Measurements from ENCODE around the gene SCARF2. TPM values are rescaled to one million over a fixed set of nuclear protein-coding genes. Genes with fewer than 3 reads are reported as not detected.

The SCARF2 gene
- total and polyA plus RNA-seq, 2 donors (not counting 1 experiment from before 2014, with no cell fraction given): 0.86 to 1.3 TPM

- DNase-seq: no peak
- Mint-ChIP-seq H3K4me1 (peaks cover 17% of the 10 kb centered on the region), H3K4me3 (no peak overlapping the region), H3K27me3 (peaks cover 12% of the 10 kb centered on the region), H3K9me3 (ENCODE audit: insufficient read depth) (no peaks in the 10 kb centered on the region), H3K27ac (no peak overlapping the region)
- 89% methylated on average over 12 of the region's 13 CpGs for WGBS (ENCODE audit: insufficient coverage)
- no peak overlapping the region for H3K4me3 ChIP-seq (ENCODE audit: control extremely low read depth in 1 of 5, extremely low read depth in 1 of 5, insufficient read depth in 1 of 5, low read depth in 2 of 5, low read length in 4 of 5)
- ATAC-seq (ENCODE audit: low read depth): no peak
- TF ChIP-seq EZH2 (IDR thresholded peaks at IDR 0.05; ENCODE audit: borderline replicate concordance, insufficient read depth, low read depth, low read length, poor library complexity, severe bottlenecking): no peak
- TF ChIP-seq CTCF (IDR thresholded peaks at IDR 0.05): no peak
- peaks cover 0 to 17% (median 0%) of the 10 kb centered on the region in 3 donors for H3K9me3 ChIP-seq (ENCODE audit: control extremely low read depth in 1 of 3, control insufficient read depth in 2 of 3, insufficient read depth in 1 of 3, low read length in 2 of 3)
- intact Hi-C loops (cut with micrococcal nuclease): no loop called here
- POLR2A ChIA-PET: interaction anchor here (1.6 kb wide), 1 partner anchor 23 kb away, joined by 6 read pairs; no protein-coding TSS in a partner anchor
- no peak overlapping the region for H2AFZ ChIP-seq (ENCODE audit: insufficient read depth, low read depth, low read length, poor library complexity, severe bottlenecking)
- H3K9ac ChIP-seq (ENCODE audit: low read length): no peak overlapping the region
- peaks cover under 1 to 25% of the 10 kb centered on the region in 2 experiments for H3K36me3 ChIP-seq (replicated peaks in 1 of 2; ENCODE audit: control extremely low read depth in 1 of 2, control insufficient read depth in 1 of 2, extremely low read depth in 1 of 2, insufficient read depth in 2 of 2, low read length in 1 of 2)
- CTCF ChIA-PET: interaction anchor here (1.1 to 1.8 kb wide), 2 partner anchors 12 to 23 kb away, joined by 3 to 7 read pairs; no protein-coding TSS in a partner anchor
- H3K4me2 ChIP-seq (replicated peaks; ENCODE audit: low read depth, low read length, poor library complexity, severe bottlenecking): no peak overlapping the region
- peaks cover 0 to 29% (median 14%) of the 10 kb centered on the region in 4 experiments for H3K27me3 ChIP-seq (replicated peaks in 1 of 4; ENCODE audit: control extremely low read depth in 1 of 4, control insufficient read depth in 3 of 4, insufficient read depth in 4 of 4, low read length in 3 of 4)
- peaks cover 19% of the 10 kb centered on the region for H4K20me1 ChIP-seq (ENCODE audit: control insufficient read depth, insufficient read depth, low read length, poor library complexity, severe bottlenecking)
- no peak overlapping the region for H3K27ac ChIP-seq (ENCODE audit: low read length in 2 of 2)
- H3K79me2 ChIP-seq (ENCODE audit: control insufficient read depth, insufficient read depth, low read length): no peaks in the 10 kb centered on the region
- peaks cover 18 to 24% of the 10 kb centered on the region in 2 donors for H3K4me1 ChIP-seq (ENCODE audit: control insufficient read depth in 2 of 2, insufficient read depth in 2 of 2, low read length in 2 of 2)
These were observed 3.3 kb upstream of the SCARF2 start for GRCh38 chr22:20440637-20441591.

Measured in B cell (primary cell).